Neuron (in vitro differentiated cells): ENCODE data around the gene POLR3GL.

ENCODE experiments used
- H2AFZ ChIP-seq: one replicate; pipeline ENCODE4 v1.6.1; 2013; ENCODE audit warnings: low read depth, mild to moderate bottlenecking, inconsistent platforms, low read length, moderate library complexity
- H3K27me3 ChIP-seq: one replicate; pipeline ENCODE4 v1.6.1; 2013; ENCODE audit warnings: low read length; ENCODE audit not compliant: insufficient read depth
- H3K36me3 ChIP-seq: one replicate; pipeline ENCODE4 v1.6.1; 2013; ENCODE audit warnings: low read length; ENCODE audit not compliant: insufficient read depth
- H3K4me1 ChIP-seq: one replicate; pipeline ENCODE4 v1.6.1; 2013; ENCODE audit warnings: low read length; ENCODE audit not compliant: insufficient read depth
- H3K4me3 ChIP-seq: 2 replicates; pipeline ENCODE4 v1.5.1; 2013; ENCODE audit warnings: mild to moderate bottlenecking, low read length, moderate library complexity
- H3K9me3 ChIP-seq: one replicate; pipeline ENCODE4 v1.6.1; 2013; ENCODE audit warnings: low read length

The POLR3GL gene

DNA sequence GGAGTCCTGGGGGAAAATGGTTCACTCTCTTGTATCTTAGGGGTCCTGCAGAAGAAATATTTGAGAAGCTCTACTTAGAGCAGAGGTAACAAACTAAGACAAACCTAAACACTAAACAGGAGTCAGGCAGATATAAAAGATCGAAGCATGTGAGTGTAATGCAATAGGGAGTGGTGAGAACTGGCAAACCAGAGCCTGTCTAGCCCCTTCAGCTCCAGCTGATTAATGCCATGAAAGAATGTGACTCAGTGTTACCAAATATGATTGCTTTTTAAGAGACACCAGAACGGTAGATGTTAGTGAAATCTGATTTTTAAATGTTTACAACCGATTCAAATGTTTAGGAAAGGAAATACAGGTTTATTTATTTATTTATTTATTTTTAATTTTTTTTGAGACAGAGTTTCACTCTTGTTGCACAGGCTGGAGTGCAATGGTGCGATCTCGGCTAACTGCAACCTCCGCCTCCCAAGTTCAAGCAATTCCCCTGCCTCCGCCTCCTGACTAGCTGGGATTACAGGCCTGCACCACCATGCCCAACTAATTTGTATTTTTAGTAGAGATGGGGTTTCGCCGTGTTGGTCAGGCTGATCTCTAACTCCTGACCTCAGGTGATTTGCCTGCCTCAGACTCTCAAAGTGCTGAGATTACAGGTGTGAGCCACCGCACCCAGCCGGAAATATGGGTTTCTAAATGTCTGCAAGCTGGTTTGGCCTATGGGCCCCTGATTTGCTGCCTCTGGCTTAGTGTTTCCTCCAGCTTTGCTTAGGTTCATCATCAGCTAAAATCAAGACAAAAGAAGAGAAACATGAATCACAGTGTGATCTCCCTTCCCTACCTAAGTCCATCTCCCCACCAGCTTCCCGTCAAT lies 19.7 kb downstream of the POLR3GL start:
- Histone ChIP-seq H3K9me3 (no peaks in the 10 kb centered on the region), H3K4me3 (no peak overlapping the region), H3K4me1 (peaks cover 34% of the 10 kb centered on the region)

DNA sequence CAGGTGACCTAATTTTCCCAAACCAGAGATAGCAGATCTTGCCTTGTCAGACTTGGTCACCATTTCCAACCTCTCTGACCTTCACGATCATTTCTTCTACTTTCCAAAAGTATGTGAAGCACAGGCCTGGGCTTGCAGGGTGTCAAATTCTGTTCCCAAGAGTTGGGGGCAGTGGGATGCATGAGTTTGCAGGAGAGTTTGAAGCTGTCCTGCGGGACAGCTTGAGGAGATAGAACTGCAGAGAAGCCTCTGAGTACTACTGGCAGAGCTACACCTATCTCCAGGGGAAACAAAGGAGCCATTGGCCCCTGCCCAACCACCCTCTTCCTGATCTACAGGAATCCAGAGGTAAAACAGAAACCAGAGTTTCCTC lies 20.6 kb downstream of the POLR3GL start:
- Histone ChIP-seq H3K36me3 (no peaks in the 10 kb centered on the region), H3K4me1 (peaks cover 28% of the 10 kb centered on the region), H2AFZ (no peak overlapping the region), H3K9me3 (no peaks in the 10 kb centered on the region), H3K27me3 (no peaks in the 10 kb centered on the region), H3K4me3 (no peak overlapping the region)

More for the DNA sequence above, 19.7 kb downstream of the POLR3GL start:
- H3K36me3 ChIP-seq, result no peaks in the 10 kb centered on the region
- H3K27me3 ChIP-seq, result no peaks in the 10 kb centered on the region
- no peak overlapping the region for H2AFZ ChIP-seq

DNA sequence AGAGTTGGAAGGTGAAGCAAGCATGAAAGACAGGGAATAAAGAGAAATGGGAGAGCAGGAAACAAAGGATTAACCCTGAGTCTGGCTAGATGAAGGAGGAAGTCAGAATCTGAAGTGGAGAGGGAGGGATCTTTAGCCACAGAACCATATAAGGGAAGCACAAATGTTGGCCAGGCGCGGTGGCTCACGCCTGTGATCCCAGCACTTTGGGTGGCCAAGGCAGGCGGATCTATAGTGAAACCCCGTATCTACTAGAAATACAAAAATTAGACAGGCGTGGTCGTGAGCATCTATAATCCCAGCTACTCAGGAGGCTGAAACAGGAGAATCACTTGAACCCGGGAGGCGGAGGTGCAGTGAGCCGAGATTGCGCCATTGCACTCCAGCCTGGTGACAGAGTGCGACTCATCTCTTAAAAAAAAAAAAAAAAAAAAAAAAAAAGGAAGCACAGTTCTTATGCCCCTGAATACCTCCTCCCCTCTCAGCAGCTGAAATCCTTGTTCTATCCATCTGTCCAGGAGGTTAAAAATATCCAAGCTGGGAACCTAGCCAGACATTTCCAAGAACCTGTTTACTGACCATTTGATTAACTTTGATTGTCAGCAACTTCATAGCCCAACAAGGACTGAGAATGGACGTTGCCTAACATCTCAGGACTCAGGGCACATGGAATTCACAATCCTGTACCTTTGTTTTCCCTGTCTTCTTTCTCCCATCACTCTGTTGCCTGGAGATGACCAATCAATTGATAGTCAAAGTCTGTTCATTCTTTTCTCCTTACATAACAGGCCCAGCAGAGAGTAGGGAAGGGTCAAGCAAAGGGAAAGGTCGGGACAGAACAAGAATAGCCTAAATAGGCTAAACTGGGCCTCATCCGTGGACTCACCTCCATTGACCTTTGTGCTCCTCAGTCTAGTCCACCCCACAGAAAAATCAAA lies 21.3 kb downstream of the POLR3GL start:
- no peak overlapping the region for H3K4me3 ChIP-seq
- H2AFZ ChIP-seq, result no peak overlapping the region
- no peaks in the 10 kb centered on the region for H3K9me3 ChIP-seq
- peaks cover 21% of the 10 kb centered on the region for H3K4me1 ChIP-seq
- H3K36me3 ChIP-seq, result no peaks in the 10 kb centered on the region
- H3K27me3 ChIP-seq, result no peaks in the 10 kb centered on the region

DNA sequence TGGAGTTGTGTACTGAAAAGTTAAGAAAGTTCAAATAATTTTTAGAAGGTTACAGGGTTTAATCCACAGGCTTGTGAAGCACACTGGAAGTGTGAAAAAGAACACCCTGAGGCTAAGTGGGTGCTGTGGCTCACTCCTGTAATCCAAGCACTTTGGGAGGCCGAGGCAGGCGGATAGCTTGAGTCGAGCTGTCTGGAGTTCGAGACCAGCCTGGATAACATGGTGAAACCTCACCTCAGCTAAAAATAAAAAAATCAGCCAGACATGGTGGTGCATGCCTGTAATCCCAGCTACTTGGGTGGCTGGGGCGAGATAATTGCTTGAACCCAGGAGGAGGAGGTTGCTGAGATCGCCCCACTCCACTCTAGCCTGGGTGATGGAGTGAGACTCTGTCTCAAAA lies 22.1 kb downstream of the POLR3GL start:
- no peaks in the 10 kb centered on the region for H3K9me3 ChIP-seq
- no peaks in the 10 kb centered on the region for H3K36me3 ChIP-seq
- H3K27me3 ChIP-seq, result no peaks in the 10 kb centered on the region
- H3K4me3 ChIP-seq, result no peak overlapping the region
- H3K4me1 ChIP-seq, result peaks cover 21% of the 10 kb centered on the region
- no peak overlapping the region for H2AFZ ChIP-seq

DNA sequence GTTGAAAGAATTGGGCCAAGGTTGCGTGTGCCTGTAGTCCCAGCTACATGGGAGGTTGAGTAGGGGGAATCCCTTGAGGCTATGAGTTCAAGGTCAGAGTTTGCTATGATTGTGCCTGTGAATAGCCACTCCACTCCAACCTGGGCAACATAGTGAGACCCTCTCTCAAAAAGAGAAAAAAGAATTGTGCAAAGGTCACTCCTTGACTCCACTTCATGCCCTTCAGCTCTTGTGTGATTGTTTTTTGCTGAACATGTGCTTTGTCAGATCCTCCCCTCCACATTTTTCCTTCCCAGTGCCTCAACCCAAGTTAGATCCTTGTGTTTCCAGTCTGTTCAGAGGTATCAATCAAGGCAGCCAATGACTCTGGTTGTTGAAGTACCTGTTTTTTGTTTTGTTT lies 23.4 kb downstream of the POLR3GL start:
- H3K27me3 ChIP-seq, result no peaks in the 10 kb centered on the region
- H3K4me3 ChIP-seq, result no peak overlapping the region
- no peaks in the 10 kb centered on the region for H3K9me3 ChIP-seq
- H2AFZ ChIP-seq, result no peak overlapping the region
- H3K4me1 ChIP-seq, result peaks cover 34% of the 10 kb centered on the region
- peaks cover 6% of the 10 kb centered on the region for H3K36me3 ChIP-seq

DNA sequence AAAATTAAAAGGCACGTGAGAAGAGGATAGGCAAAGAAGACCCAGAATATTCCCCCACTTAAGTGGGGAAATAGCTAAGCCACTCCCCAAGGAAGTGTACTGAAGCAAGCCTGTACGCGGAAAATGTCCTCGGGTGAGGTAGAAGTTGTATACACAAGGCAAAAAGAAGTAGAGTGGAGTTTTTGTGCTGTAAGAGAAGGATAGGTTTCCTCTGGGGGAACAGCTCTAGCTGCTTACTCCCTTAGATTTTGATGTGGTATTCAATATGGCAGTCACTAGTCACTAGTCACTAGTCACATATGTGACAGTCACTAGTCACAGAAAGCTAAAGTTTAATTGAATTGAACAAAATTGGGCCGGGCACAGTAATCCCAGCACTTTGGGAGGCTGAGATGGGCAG lies 24.3 kb downstream of the POLR3GL start:
- Histone ChIP-seq H3K36me3 (peaks cover 14% of the 10 kb centered on the region), H3K9me3 (no peaks in the 10 kb centered on the region), H3K4me3 (no peak overlapping the region), H3K4me1 (peaks cover 42% of the 10 kb centered on the region), H2AFZ (no peak overlapping the region), H3K27me3 (no peaks in the 10 kb centered on the region)

DNA sequence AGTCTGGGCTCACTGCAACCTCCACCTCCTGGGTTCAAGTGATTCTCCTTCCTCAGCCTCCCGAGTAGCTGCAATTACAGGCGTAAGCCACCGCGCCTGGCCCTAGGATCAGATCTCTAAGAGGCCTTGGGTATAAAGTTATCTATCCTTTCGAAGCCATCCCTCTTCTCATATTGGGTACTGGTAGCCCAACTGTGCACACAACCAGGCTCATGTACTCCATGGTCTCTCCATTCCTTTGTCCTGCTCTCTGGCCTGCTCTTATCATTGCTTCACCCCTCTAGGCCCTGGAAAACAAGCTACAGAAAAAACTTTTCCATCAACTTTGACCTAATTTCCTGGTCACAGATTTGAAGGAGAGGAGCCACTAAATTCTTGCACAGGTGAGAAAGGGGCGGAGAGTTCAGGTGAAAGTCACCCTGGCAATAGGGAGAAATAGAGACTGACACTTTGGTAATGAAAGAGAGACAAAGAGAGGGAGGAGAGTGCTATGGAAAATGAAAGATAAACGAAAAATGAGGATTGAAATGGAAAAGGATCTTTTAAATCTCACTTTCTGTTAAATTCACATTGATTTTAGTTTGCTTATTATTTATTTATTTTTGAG lies 25.9 kb downstream of the POLR3GL start:
- no peaks in the 10 kb centered on the region for H3K27me3 ChIP-seq
- peaks cover 30% of the 10 kb centered on the region for H3K36me3 ChIP-seq
- no peak overlapping the region for H3K4me3 ChIP-seq
- peaks cover 43% of the 10 kb centered on the region for H3K4me1 ChIP-seq
- no peaks in the 10 kb centered on the region for H3K9me3 ChIP-seq
- no peak overlapping the region for H2AFZ ChIP-seq

DNA sequence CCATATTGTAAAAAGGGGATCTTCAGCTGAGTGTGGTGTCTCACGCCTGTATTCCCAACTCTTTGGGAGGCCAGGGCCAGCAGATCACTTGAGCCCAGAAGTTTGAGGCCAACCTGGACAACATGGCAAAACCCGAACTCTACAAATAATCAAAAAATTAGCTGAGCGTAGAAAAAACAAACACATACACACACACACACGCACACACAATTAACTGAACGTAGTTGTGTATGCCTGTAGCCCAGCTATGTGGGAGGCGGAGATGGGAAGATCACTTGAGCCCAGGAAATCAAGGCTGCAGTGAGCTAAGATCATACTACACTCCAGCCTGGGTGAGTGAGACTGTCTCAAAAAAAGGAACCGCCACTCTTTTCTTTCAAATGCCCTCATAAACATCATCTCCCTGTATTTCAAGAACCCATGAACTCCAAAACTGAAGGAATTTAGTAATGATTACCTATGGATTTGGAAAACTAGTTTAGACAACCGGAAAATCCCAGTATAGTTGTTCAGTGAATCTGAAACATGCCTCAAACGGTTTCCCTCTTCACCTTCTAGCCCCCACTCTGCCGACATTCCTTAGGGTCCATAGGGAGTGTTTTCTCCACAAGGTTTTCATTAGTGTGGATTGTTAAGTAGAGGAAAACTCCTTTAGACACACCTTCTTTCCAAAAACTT lies 27.4 kb downstream of the POLR3GL start:
- Histone ChIP-seq H3K4me1 (peaks cover 32% of the 10 kb centered on the region), H3K9me3 (no peaks in the 10 kb centered on the region), H3K36me3 (peaks cover 30% of the 10 kb centered on the region), H3K27me3 (no peaks in the 10 kb centered on the region), H2AFZ (no peak overlapping the region), H3K4me3 (peak overlapping the region; percentile 22)

DNA sequence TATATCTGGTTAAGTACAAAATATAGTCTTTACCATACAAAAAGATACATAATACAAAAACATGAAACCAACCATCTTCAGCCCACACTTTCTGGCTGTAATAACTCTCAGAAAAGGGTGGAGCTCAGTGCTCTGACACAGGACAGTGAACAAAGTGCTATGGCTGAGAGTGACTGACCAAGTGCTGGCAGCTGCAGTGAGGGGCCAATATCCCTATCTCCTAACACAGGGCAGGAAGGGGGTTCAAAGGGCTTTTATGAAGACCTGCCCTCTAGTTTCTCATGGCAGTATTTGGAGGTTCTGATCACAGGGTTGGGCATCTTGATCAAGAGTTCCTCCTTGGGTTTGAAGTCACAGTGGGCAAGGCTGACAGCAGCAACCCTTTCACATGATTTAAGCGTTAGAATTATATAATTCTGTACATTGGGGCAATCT lies 28.0 kb downstream of the POLR3GL start:
- Histone ChIP-seq H3K4me3 (peak overlapping the region; percentile 99), H3K4me1 (peaks cover 35% of the 10 kb centered on the region), H3K9me3 (no peaks in the 10 kb centered on the region), H3K27me3 (no peaks in the 10 kb centered on the region), H3K36me3 (peaks cover 30% of the 10 kb centered on the region), H2AFZ (no peak overlapping the region)

DNA sequence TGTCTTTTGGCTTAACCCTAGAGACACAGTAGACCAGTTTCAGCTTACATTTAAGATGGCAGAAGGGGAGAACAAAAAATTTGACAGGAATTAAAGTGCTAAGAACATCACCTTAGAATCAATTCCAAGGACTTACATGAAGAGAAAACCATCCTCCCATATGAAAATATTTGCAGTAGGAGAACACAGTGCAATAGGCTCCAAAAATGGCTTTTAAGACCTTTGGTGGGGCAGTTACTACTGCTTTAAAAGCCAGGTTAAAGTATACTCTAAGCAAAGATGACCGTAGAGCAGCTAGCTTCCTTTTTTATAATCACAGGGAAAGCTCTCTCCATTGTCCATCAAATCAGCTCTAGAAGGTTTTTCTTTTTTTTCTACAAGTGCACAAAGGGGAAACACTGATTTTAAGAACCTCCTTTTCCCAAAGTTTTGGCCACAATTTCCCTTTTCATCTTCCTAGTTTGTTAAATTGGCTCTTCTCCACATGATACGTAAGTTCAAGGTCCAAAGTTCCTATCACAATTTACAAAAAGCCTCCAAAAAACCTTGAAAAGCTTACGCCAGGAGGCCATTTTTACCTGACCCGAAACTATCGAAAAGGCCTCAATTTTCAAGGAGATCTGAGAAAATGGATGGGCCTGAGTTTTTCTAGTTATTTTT lies 28.6 kb downstream of the POLR3GL start:
- Histone ChIP-seq H3K4me1 (peaks cover 41% of the 10 kb centered on the region), H3K9me3 (no peaks in the 10 kb centered on the region), H3K27me3 (no peaks in the 10 kb centered on the region), H2AFZ (no peak overlapping the region), H3K4me3 (peak overlapping the region; percentile 99), H3K36me3 (peaks cover 30% of the 10 kb centered on the region)

DNA sequence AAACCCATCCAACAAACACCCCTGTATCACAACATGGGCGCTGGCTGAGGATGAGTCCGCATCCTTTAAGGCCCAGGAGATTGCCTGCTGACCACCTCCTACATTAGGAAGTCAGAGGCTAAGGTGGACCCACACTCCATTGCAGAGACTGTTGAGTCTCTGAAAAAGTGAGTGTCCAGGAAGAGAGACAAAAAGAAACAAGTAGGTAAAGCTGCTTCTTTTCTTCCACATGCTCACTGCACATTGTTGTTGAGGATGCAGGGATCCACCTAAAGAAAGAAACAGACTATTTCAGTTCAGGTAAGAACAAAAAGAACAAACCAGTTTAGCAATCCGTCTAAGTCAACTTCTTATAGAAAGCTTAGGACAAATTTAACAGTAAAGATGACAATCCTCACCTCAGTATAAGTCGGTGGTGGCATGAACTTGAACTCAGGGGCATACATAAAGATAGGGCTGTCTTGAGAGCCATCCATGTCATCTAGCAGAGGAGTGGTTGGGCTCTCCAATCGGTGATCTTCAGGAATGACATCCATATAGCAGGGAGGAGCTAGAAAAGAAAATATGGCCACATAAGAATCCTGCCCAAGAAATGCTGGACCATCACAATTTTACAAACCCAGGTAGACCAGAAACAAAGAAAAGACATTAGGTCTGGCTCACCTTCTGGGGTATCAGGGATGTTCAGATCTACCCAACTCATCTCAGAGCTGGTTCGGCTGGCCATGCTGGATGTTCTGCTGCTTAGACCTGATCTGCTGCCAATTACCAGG lies 29.3 kb downstream of the POLR3GL start:
- Histone ChIP-seq H3K4me1 (peaks cover 42% of the 10 kb centered on the region), H2AFZ (no peak overlapping the region), H3K27me3 (no peaks in the 10 kb centered on the region), H3K4me3 (peak overlapping the region; percentile 99), H3K9me3 (no peaks in the 10 kb centered on the region), H3K36me3 (peaks cover 30% of the 10 kb centered on the region)
